ENCODE measurements around the gene KCNK16.

The KCNK16 gene

DNA sequence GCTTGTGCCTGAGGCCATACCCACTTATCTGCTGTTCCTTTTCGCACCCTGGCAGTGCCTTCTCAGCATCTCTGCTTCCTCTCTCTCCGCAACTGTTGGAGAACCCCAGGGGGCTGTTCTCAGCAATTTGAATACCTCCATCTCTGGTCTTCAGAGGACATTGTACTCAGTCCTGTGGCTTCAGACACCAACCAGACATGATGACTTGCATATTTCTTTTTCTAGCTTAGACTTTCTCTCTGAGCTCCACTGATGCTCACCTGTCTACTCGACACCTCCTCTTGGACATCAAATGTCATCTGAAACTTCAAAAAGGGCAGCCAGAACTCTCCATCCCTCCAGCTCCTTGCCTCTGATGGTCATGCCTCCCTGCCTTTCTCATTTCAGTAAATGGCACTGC lies 18.9 kb upstream of the KCNK16 start:
- no peak overlapping the region for H3K27ac ChIP-seq
- no peak for TF ChIP-seq ZFX (IDR thresholded peaks at IDR 0.05; ENCODE audit: borderline replicate concordance)
- TF ChIP-seq, protein P1, sequence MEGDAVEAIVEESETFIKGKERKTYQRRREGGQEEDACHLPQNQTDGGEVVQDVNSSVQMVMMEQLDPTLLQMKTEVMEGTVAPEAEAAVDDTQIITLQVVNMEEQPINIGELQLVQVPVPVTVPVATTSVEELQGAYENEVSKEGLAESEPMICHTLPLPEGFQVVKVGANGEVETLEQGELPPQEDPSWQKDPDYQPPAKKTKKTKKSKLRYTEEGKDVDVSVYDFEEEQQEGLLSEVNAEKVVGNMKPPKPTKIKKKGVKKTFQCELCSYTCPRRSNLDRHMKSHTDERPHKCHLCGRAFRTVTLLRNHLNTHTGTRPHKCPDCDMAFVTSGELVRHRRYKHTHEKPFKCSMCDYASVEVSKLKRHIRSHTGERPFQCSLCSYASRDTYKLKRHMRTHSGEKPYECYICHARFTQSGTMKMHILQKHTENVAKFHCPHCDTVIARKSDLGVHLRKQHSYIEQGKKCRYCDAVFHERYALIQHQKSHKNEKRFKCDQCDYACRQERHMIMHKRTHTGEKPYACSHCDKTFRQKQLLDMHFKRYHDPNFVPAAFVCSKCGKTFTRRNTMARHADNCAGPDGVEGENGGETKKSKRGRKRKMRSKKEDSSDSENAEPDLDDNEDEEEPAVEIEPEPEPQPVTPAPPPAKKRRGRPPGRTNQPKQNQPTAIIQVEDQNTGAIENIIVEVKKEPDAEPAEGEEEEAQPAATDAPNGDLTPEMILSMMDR (IDR thresholded peaks at IDR 0.05) = no peak

- TF ChIP-seq ZFX (IDR thresholded peaks at IDR 0.05; ENCODE audit: borderline replicate concordance) = no peak
- TF ChIP-seq, protein P1 (IDR thresholded peaks at IDR 0.05) = no peak
These were observed 17.5 kb upstream of the KCNK16 start for GRCh38 chr6:39339868-39340550.

GRCh38 chr6:39339096-39339867 lies 16.8 kb upstream of the KCNK16 start:
- TF ChIP-seq, protein P1 (IDR thresholded peaks at IDR 0.05) = no peak
- TF ChIP-seq ZFX (IDR thresholded peaks at IDR 0.05; ENCODE audit: borderline replicate concordance) = no peak
- no peak overlapping the region for H3K27ac ChIP-seq

More at GRCh38 chr6:39339868-39340550, 17.5 kb upstream of the KCNK16 start:
- no peak overlapping the region for H3K27ac ChIP-seq

DNA sequence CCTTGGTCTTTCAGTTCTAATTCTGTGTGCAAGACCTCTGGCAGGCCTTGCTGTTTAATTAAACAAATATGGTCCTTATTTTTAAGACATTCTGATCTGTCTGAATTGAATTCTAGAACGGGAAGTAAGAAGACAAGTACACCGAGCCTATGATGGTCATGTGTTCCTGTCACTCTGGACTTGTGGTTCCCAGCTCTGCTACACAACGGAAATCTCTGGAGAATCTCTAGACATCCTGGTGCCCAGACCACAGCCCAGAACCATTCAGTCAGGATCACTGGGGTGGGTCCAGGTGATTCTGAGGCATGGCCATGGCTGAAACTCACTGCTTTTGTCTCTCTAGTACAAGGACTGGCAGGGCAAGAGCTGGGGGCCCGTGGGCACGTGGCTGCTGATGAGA lies 15.9 kb upstream of the KCNK16 start:
- no peak overlapping the region for H3K27ac ChIP-seq
- TF ChIP-seq ZFX (IDR thresholded peaks at IDR 0.05; ENCODE audit: borderline replicate concordance) = no peak
- TF ChIP-seq, protein P1 (IDR thresholded peaks at IDR 0.05) = no peak

DNA sequence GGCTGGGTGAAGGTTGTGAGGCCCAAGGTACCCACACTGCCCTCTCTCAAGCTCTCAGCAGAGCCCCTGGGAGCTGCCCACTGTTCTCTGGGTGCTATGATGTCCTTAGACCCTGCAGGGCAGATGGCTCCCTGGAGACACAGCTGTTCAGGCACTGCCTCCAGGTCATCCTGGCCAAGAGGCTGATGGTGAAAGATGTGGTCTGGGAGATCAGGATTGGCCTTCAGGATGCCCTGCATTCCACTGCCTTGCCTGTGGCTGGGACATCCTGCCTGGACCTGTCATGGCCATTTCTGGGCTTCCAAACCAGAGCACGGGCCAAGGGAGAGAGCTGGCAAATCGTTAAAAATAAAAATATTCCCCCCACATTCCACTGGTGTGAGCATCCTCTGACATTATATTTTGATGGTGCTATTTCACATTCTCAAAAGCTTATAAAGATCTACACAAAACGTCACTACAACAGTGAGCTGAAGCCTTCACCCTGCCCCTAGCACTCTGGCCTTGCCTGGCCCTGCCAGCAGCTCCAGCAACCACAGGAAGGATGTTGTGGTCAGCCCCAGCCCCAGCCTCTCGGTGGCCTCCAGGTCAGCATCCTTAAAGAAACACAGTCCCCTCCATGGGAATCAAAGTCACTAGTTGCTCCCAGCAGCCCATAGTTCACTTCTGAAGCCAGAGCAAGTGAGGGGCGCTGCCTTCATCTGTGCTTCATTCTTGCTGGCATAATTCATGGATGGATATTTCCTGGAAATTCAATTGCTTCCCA lies 13.5 kb upstream of the KCNK16 start:
- TF ChIP-seq, protein P1 (IDR thresholded peaks at IDR 0.05) = no peak
- no peak for TF ChIP-seq ZFX (IDR thresholded peaks at IDR 0.05; ENCODE audit: borderline replicate concordance)
- H3K27ac ChIP-seq = no peak overlapping the region

GRCh38 chr6:39333644-39334438 lies 11.3 kb upstream of the KCNK16 start:
- TF ChIP-seq, protein P1 (IDR thresholded peaks at IDR 0.05) = no peak
- TF ChIP-seq ZFX (IDR thresholded peaks at IDR 0.05; ENCODE audit: borderline replicate concordance) = no peak
- no peak overlapping the region for H3K27ac ChIP-seq

Data from 22Rv1 (cell line).